ENCODE data around the gene RSBN1. TPM values are rescaled to one million over a fixed set of nuclear protein-coding genes. Genes with fewer than 3 reads are reported as not detected.
"Not testable (repeated sequence)": the region's sequence is repeated elsewhere in the genome, so short reads cannot be mapped to it uniquely, and the experiment has no call there.

The RSBN1 gene
- total and polyA plus RNA-seq, 9 donors: 9.9 to 15.3 (median 11.6) TPM

- Histone ChIP-seq H3K27ac (ENCODE audit: low read length) (no peak overlapping the region), H3K4me3 (ENCODE audit: low read length) (no peak overlapping the region), H3K36me3 (ENCODE audit: control insufficient read depth, insufficient read depth, low read length) (peaks cover 10% of the 10 kb centered on the region), H3K9me3 (replicated peaks; ENCODE audit: control insufficient read depth, low read depth, low read length) (no peaks in the 10 kb centered on the region), H3K27me3 (ENCODE audit: control insufficient read depth, insufficient read depth, low read length) (no peaks in the 10 kb centered on the region), H3K4me1 (ENCODE audit: control insufficient read depth, insufficient read depth, low read length) (no peaks in the 10 kb centered on the region)
- DNase-seq: no peak
Observed at GRCh38 chr1:113751114-113751513, 61.2 kb downstream of the RSBN1 start.

- no peaks in the 10 kb centered on the region for H3K27me3 ChIP-seq (ENCODE audit: control insufficient read depth, insufficient read depth, low read length)
- no peaks in the 10 kb centered on the region for H3K9me3 ChIP-seq (replicated peaks; ENCODE audit: control insufficient read depth, low read depth, low read length)
- DNase-seq: no peak
- WGBS (ENCODE audit: insufficient coverage): 72% methylated on average over 2 of the region's 3 CpGs
- H3K4me3 ChIP-seq (ENCODE audit: low read length): no peak overlapping the region
- no peak overlapping the region for H3K27ac ChIP-seq (ENCODE audit: low read length)
- peaks cover 10% of the 10 kb centered on the region for H3K36me3 ChIP-seq (ENCODE audit: control insufficient read depth, insufficient read depth, low read length)
- no peaks in the 10 kb centered on the region for H3K4me1 ChIP-seq (ENCODE audit: control insufficient read depth, insufficient read depth, low read length)
Observed at GRCh38 chr1:113749402-113749801, 62.9 kb downstream of the RSBN1 start.

- peaks cover 6% of the 10 kb centered on the region for H3K36me3 ChIP-seq (ENCODE audit: control insufficient read depth, insufficient read depth, low read length)
- no CpG with 5 or more reads among the region's 1 CpG for WGBS (ENCODE audit: insufficient coverage)
- no peak for DNase-seq
Observed at GRCh38 chr1:113747376-113747775, 64.9 kb downstream of the RSBN1 start.

GRCh38 chr1:113745425-113745824, 66.9 kb downstream of the RSBN1 start:
- Histone ChIP-seq H3K27ac (ENCODE audit: low read length) (no peak overlapping the region), H3K4me3 (ENCODE audit: low read length) (no peak overlapping the region), H3K4me1 (ENCODE audit: control insufficient read depth, insufficient read depth, low read length) (no peaks in the 10 kb centered on the region), H3K36me3 (ENCODE audit: control insufficient read depth, insufficient read depth, low read length) (peaks cover 6% of the 10 kb centered on the region), H3K27me3 (ENCODE audit: control insufficient read depth, insufficient read depth, low read length) (no peaks in the 10 kb centered on the region), H3K9me3 (replicated peaks; ENCODE audit: control insufficient read depth, low read depth, low read length) (no peaks in the 10 kb centered on the region)
- DNase-seq: no peak
- WGBS (ENCODE audit: insufficient coverage): 96% methylated on average over 2 of the region's 3 CpGs

More at GRCh38 chr1:113747376-113747775, 64.9 kb downstream of the RSBN1 start:
- Histone ChIP-seq H3K4me1 (ENCODE audit: control insufficient read depth, insufficient read depth, low read length) (no peaks in the 10 kb centered on the region), H3K9me3 (replicated peaks; ENCODE audit: control insufficient read depth, low read depth, low read length) (no peaks in the 10 kb centered on the region), H3K4me3 (ENCODE audit: low read length) (no peak overlapping the region), H3K27ac (ENCODE audit: low read length) (no peak overlapping the region), H3K27me3 (ENCODE audit: control insufficient read depth, insufficient read depth, low read length) (no peaks in the 10 kb centered on the region)

- H3K4me1 ChIP-seq (ENCODE audit: control insufficient read depth, insufficient read depth, low read length): no peaks in the 10 kb centered on the region
- peaks cover 3% of the 10 kb centered on the region for H3K36me3 ChIP-seq (ENCODE audit: control insufficient read depth, insufficient read depth, low read length)
- WGBS (ENCODE audit: insufficient coverage): no CpG with 5 or more reads among the region's 1 CpG
Observed at GRCh38 chr1:113744114-113744513, 68.2 kb downstream of the RSBN1 start.

GRCh38 chr1:113742515-113742914, 69.8 kb downstream of the RSBN1 start:
- Histone ChIP-seq H3K4me3 (ENCODE audit: low read length) (no peak overlapping the region), H3K9me3 (replicated peaks; ENCODE audit: control insufficient read depth, low read depth, low read length) (no peaks in the 10 kb centered on the region), H3K27ac (ENCODE audit: low read length) (no peak overlapping the region), H3K36me3 (ENCODE audit: control insufficient read depth, insufficient read depth, low read length) (peaks cover 2% of the 10 kb centered on the region), H3K27me3 (ENCODE audit: control insufficient read depth, insufficient read depth, low read length) (no peaks in the 10 kb centered on the region), H3K4me1 (ENCODE audit: control insufficient read depth, insufficient read depth, low read length) (no peaks in the 10 kb centered on the region)
- WGBS (ENCODE audit: insufficient coverage): 100% methylated on average over 1 of the region's 5 CpGs
- no peak for DNase-seq

More at GRCh38 chr1:113744114-113744513, 68.2 kb downstream of the RSBN1 start:
- Histone ChIP-seq H3K27ac (ENCODE audit: low read length) (no peak overlapping the region), H3K27me3 (ENCODE audit: control insufficient read depth, insufficient read depth, low read length) (no peaks in the 10 kb centered on the region), H3K4me3 (ENCODE audit: low read length) (no peak overlapping the region), H3K9me3 (replicated peaks; ENCODE audit: control insufficient read depth, low read depth, low read length) (no peaks in the 10 kb centered on the region)
- DNase-seq: no peak

GRCh38 chr1:113734357-113735055, 77.8 kb downstream of the RSBN1 start:
- Histone ChIP-seq H3K36me3 (ENCODE audit: control insufficient read depth, insufficient read depth, low read length) (peaks cover 4% of the 10 kb centered on the region), H3K27ac (ENCODE audit: low read length) (no peak overlapping the region), H3K4me1 (ENCODE audit: control insufficient read depth, insufficient read depth, low read length) (no peaks in the 10 kb centered on the region), H3K4me3 (ENCODE audit: low read length) (no peak overlapping the region), H3K9me3 (replicated peaks; ENCODE audit: control insufficient read depth, low read depth, low read length) (no peaks in the 10 kb centered on the region), H3K27me3 (ENCODE audit: control insufficient read depth, insufficient read depth, low read length) (no peaks in the 10 kb centered on the region)
- DNase-seq: no peak
- WGBS (ENCODE audit: insufficient coverage): 91% methylated on average over 1 of the region's 2 CpGs

- no peak for DNase-seq
- Histone ChIP-seq H3K27me3 (ENCODE audit: control insufficient read depth, insufficient read depth, low read length) (no peaks in the 10 kb centered on the region), H3K4me1 (ENCODE audit: control insufficient read depth, insufficient read depth, low read length) (no peaks in the 10 kb centered on the region), H3K9me3 (replicated peaks; ENCODE audit: control insufficient read depth, low read depth, low read length) (no peaks in the 10 kb centered on the region), H3K36me3 (ENCODE audit: control insufficient read depth, insufficient read depth, low read length) (peaks cover 4% of the 10 kb centered on the region), H3K27ac (ENCODE audit: low read length) (no peak overlapping the region), H3K4me3 (ENCODE audit: low read length) (no peak overlapping the region)
- 100% methylated on average over 1 of the region's 5 CpGs for WGBS (ENCODE audit: insufficient coverage)
Observed at GRCh38 chr1:113732802-113733201, 79.5 kb downstream of the RSBN1 start.

GRCh38 chr1:113721010-113721409, 91.3 kb downstream of the RSBN1 start:
- Histone ChIP-seq H3K36me3 (ENCODE audit: control insufficient read depth, insufficient read depth, low read length) (peaks cover 8% of the 10 kb centered on the region), H3K4me3 (ENCODE audit: low read length) (no peak overlapping the region), H3K4me1 (ENCODE audit: control insufficient read depth, insufficient read depth, low read length) (no peaks in the 10 kb centered on the region), H3K27ac (ENCODE audit: low read length) (no peak overlapping the region), H3K9me3 (replicated peaks; ENCODE audit: control insufficient read depth, low read depth, low read length) (peaks cover 7% of the 10 kb centered on the region), H3K27me3 (ENCODE audit: control insufficient read depth, insufficient read depth, low read length) (no peaks in the 10 kb centered on the region)
- WGBS (ENCODE audit: insufficient coverage): no CpG with 5 or more reads among the region's 2 CpGs
- no peak for DNase-seq

GRCh38 chr1:113718621-113719020, 93.7 kb downstream of the RSBN1 start:
- peaks cover 15% of the 10 kb centered on the region for H3K36me3 ChIP-seq (ENCODE audit: control insufficient read depth, insufficient read depth, low read length)
- WGBS (ENCODE audit: insufficient coverage): 100% methylated on average over 3 of the region's 5 CpGs

GRCh38 chr1:113717506-113717905, 94.8 kb downstream of the RSBN1 start:
- not testable (repeated sequence) for H3K9me3 ChIP-seq (replicated peaks; ENCODE audit: control insufficient read depth, low read depth, low read length); H3K4me3 ChIP-seq (ENCODE audit: low read length); H3K4me1 ChIP-seq (ENCODE audit: control insufficient read depth, insufficient read depth, low read length); H3K27me3 ChIP-seq (ENCODE audit: control insufficient read depth, insufficient read depth, low read length); H3K27ac ChIP-seq (ENCODE audit: low read length); DNase-seq
- peaks cover 18% of the 10 kb centered on the region for H3K36me3 ChIP-seq (ENCODE audit: control insufficient read depth, insufficient read depth, low read length)
- 100% methylated on average over 1 of the region's 6 CpGs for WGBS (ENCODE audit: insufficient coverage)

More at GRCh38 chr1:113718621-113719020, 93.7 kb downstream of the RSBN1 start:
- not testable (repeated sequence) for H3K4me3 ChIP-seq (ENCODE audit: low read length); DNase-seq; H3K27me3 ChIP-seq (ENCODE audit: control insufficient read depth, insufficient read depth, low read length); H3K9me3 ChIP-seq (replicated peaks; ENCODE audit: control insufficient read depth, low read depth, low read length); H3K27ac ChIP-seq (ENCODE audit: low read length); H3K4me1 ChIP-seq (ENCODE audit: control insufficient read depth, insufficient read depth, low read length)

All from muscle of leg (tissue), 11 donors.